Measurements from ENCODE around the gene PDCD1LG2. TPM values are rescaled to one million over a fixed set of nuclear protein-coding genes. Genes with fewer than 3 reads are reported as not detected.

The PDCD1LG2 gene
- total RNA-seq, 1 donor from 2014 or later: 2.8 TPM

DNA sequence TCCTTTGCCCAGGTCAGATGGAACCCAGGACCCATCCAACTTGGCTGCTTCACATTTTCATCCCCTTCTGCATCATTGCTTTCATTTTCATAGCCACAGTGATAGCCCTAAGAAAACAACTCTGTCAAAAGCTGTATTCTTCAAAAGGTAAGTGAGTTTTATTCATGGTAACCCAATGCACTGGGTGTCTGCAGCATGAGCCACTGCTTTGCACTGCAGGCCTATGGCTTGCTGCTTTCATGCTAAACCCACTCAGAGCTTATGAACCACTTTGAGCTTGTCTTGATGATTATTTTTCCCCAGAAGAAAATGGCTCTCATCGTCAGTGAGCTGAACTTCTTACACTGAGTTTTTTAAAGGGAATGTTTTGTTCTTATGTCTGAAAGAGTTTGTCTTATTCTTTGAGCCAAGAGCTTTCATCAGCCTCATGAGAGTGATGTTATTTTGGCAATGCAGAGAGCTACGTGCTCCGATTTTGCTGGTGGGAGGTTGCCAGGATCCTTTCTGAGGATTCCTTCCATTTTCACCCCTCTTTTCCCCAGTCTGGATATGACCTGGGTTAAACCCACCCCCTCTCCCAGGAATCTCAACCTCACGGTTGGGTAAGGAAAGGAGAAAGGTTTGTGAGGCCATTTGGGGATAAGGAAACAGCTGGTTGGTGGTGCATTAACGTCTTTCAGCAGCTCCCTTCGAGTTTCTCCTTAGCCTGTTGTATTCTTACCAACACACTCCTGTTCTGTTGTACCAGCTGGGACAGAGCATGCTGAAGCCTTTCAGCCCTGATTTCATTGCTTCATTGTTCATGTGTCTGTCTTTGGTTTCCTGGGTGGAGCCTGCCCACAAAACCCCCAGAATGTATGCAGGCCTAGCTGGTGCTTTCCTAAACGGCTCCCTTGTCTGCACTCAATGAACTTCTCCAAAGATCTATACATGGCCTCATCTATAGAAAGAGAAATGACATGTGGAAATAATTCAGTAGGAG lies 47.6 kb downstream of the PDCD1LG2 start:
- TF ChIP-seq, protein P1, sequence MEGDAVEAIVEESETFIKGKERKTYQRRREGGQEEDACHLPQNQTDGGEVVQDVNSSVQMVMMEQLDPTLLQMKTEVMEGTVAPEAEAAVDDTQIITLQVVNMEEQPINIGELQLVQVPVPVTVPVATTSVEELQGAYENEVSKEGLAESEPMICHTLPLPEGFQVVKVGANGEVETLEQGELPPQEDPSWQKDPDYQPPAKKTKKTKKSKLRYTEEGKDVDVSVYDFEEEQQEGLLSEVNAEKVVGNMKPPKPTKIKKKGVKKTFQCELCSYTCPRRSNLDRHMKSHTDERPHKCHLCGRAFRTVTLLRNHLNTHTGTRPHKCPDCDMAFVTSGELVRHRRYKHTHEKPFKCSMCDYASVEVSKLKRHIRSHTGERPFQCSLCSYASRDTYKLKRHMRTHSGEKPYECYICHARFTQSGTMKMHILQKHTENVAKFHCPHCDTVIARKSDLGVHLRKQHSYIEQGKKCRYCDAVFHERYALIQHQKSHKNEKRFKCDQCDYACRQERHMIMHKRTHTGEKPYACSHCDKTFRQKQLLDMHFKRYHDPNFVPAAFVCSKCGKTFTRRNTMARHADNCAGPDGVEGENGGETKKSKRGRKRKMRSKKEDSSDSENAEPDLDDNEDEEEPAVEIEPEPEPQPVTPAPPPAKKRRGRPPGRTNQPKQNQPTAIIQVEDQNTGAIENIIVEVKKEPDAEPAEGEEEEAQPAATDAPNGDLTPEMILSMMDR (IDR thresholded peaks at IDR 0.05): no peak
- no peaks in the 10 kb centered on the region for H3K9me3 Mint-ChIP-seq
- peak overlapping the region; percentile 50 for H3K4me3 Mint-ChIP-seq
- H3K27me3 Mint-ChIP-seq: no peaks in the 10 kb centered on the region
- H3K4me1 Mint-ChIP-seq: peaks cover 55% of the 10 kb centered on the region
- peak overlapping the region; percentile 75 for H3K27ac Mint-ChIP-seq
- intact Hi-C loops (cut with micrococcal nuclease): loop anchor here (1.0 kb wide), 1 partner anchor 25 kb away; no protein-coding TSS in a partner anchor
- POLR2A ChIA-PET: interaction anchor here (0.6 to 4.7 kb wide), 12 partner anchors 9 to 120 kb away, joined by 3 to 53 read pairs (median 4); partner anchors contain the start of genes CD274 and PLGRKT
- peak; percentile 83 for ATAC-seq (ENCODE audit: low read depth)
- peak; percentile 20 for DNase-seq
- no peaks in the 10 kb centered on the region for H3K36me3 Mint-ChIP-seq (ENCODE audit: low read depth)
- CTCF ChIA-PET: interaction anchor here (1.0 to 1.7 kb wide), 2 partner anchors 31 to 108 kb away, joined by 3 to 4 read pairs; partner anchors contain the start of gene CD274

GRCh38 chr9:5559659-5560058 lies 49.3 kb downstream of the PDCD1LG2 start:
- H3K27ac Mint-ChIP-seq: no peak overlapping the region
- POLR2A ChIA-PET: interaction anchor here (2.7 to 4.7 kb wide), 2 partner anchors 26 to 121 kb away, joined by 22 to 53 read pairs; partner anchors contain the start of gene PLGRKT
- CTCF ChIA-PET: interaction anchor here (0.9 to 1.1 kb wide), 4 partner anchors 18 to 109 kb away, joined by 3 to 6 read pairs (median 3); partner anchors contain the start of gene CD274

GRCh38 chr9:5560443-5561100 lies 50.2 kb downstream of the PDCD1LG2 start:
- ChIA-PET CTCF (interaction anchor here (1.1 kb wide), 1 partner anchor 110 kb away, joined by 3 read pairs; the partner anchor contains the start of gene CD274), POLR2A (interaction anchor here (4.7 kb wide), 1 partner anchor 25 kb away, joined by 53 read pairs; no protein-coding TSS in a partner anchor)
- Mint-ChIP-seq H3K27ac (no peak overlapping the region), H3K4me3 (no peak overlapping the region), H3K4me1 (peaks cover 60% of the 10 kb centered on the region), H3K27me3 (no peaks in the 10 kb centered on the region), H3K36me3 (ENCODE audit: low read depth) (no peaks in the 10 kb centered on the region), H3K9me3 (no peaks in the 10 kb centered on the region)
- intact Hi-C loops (cut with micrococcal nuclease): no loop called here
- DNase-seq (no peak), ATAC-seq (ENCODE audit: low read depth) (no peak)
- TF ChIP-seq, protein P1 (IDR thresholded peaks at IDR 0.05): no peak

More at GRCh38 chr9:5559659-5560058, 49.3 kb downstream of the PDCD1LG2 start:
- no peak for ATAC-seq (ENCODE audit: low read depth)
- H3K9me3 Mint-ChIP-seq: no peaks in the 10 kb centered on the region
- H3K4me3 Mint-ChIP-seq: no peak overlapping the region
- DNase-seq: no peak
- no peaks in the 10 kb centered on the region for H3K36me3 Mint-ChIP-seq (ENCODE audit: low read depth)
- TF ChIP-seq, protein P1 (IDR thresholded peaks at IDR 0.05): no peak
- peaks cover 60% of the 10 kb centered on the region for H3K4me1 Mint-ChIP-seq
- intact Hi-C loops (cut with micrococcal nuclease): no loop called here
- H3K27me3 Mint-ChIP-seq: no peaks in the 10 kb centered on the region

GRCh38 chr9:5561828-5562488 lies 51.6 kb downstream of the PDCD1LG2 start:
- intact Hi-C loops (cut with micrococcal nuclease): no loop called here
- H3K4me1 Mint-ChIP-seq: peaks cover 59% of the 10 kb centered on the region
- ATAC-seq (ENCODE audit: low read depth) (no peak), DNase-seq (no peak)
- H3K27me3 Mint-ChIP-seq: no peaks in the 10 kb centered on the region
- POLR2A ChIA-PET: interaction anchor here (2.1 kb wide), 1 partner anchor 21 kb away, joined by 8 read pairs; no protein-coding TSS in a partner anchor
- H3K27ac Mint-ChIP-seq: peak overlapping the region; percentile 2
- H3K9me3 Mint-ChIP-seq: no peaks in the 10 kb centered on the region
- H3K4me3 Mint-ChIP-seq: no peak overlapping the region
- no peaks in the 10 kb centered on the region for H3K36me3 Mint-ChIP-seq (ENCODE audit: low read depth)
- TF ChIP-seq, protein P1 (IDR thresholded peaks at IDR 0.05): no peak
- CTCF ChIA-PET: interaction anchor here (0.9 kb wide), 1 partner anchor 22 kb away, joined by 3 read pairs; no protein-coding TSS in a partner anchor

Data from activated B cell treated with CpG ODN at 0.5 μM for 24 hours (primary cell).